ENCODE data around the gene KIFAP3. TPM values are rescaled to one million over a fixed set of nuclear protein-coding genes. Genes with fewer than 3 reads are reported as not detected.

KIFAP3 gene
- total RNA-seq, 1 experiment from 2014 or later: 29.2 TPM

DNA sequence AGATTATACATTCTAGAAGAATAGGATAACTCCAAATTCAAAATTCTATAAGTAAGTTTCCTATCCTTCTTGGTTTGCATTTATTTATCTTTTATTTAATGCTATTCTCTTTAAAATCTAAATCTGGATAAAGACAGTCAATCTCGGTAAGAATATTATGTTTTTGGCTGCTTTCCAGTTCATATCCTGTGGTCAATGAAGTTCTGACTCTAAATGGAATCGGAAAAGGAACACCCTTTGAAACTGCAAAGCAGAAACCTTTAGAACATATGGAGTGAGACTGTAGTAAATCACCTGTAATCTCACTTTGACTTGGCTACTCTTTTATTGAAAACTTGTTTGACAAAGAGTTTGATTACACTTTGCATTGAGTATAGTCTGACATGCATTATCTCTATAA is 85.2 kb downstream of the KIFAP3 start:
- H3K9me3 Mint-ChIP-seq (ENCODE audit: unreplicated experiment): no peaks in the 10 kb centered on the region
- POLR2A ChIA-PET: no interaction called here
- no TSS peak for BruUV-seq (replicated peaks)
- intact Hi-C loops (cut with micrococcal nuclease): no loop called here
- H3K4me3 Mint-ChIP-seq (ENCODE audit: unreplicated experiment): no peak overlapping the region
- no peaks in the 10 kb centered on the region for H3K4me1 Mint-ChIP-seq (ENCODE audit: insufficient read depth, unreplicated experiment)
- H3K27me3 Mint-ChIP-seq (ENCODE audit: insufficient read depth, unreplicated experiment): no peaks in the 10 kb centered on the region
- DNase-seq (ENCODE audit: unreplicated experiment): no peak
- no peaks in the 10 kb centered on the region for H3K36me3 Mint-ChIP-seq (ENCODE audit: insufficient read depth, unreplicated experiment)
- CTCF ChIA-PET: no interaction called here
- TF ChIP-seq, protein P1, sequence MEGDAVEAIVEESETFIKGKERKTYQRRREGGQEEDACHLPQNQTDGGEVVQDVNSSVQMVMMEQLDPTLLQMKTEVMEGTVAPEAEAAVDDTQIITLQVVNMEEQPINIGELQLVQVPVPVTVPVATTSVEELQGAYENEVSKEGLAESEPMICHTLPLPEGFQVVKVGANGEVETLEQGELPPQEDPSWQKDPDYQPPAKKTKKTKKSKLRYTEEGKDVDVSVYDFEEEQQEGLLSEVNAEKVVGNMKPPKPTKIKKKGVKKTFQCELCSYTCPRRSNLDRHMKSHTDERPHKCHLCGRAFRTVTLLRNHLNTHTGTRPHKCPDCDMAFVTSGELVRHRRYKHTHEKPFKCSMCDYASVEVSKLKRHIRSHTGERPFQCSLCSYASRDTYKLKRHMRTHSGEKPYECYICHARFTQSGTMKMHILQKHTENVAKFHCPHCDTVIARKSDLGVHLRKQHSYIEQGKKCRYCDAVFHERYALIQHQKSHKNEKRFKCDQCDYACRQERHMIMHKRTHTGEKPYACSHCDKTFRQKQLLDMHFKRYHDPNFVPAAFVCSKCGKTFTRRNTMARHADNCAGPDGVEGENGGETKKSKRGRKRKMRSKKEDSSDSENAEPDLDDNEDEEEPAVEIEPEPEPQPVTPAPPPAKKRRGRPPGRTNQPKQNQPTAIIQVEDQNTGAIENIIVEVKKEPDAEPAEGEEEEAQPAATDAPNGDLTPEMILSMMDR (IDR thresholded peaks at IDR 0.05; ENCODE audit: unreplicated experiment): no peak
- no peak overlapping the region for H3K27ac Mint-ChIP-seq (ENCODE audit: low read depth, unreplicated experiment)

DNA sequence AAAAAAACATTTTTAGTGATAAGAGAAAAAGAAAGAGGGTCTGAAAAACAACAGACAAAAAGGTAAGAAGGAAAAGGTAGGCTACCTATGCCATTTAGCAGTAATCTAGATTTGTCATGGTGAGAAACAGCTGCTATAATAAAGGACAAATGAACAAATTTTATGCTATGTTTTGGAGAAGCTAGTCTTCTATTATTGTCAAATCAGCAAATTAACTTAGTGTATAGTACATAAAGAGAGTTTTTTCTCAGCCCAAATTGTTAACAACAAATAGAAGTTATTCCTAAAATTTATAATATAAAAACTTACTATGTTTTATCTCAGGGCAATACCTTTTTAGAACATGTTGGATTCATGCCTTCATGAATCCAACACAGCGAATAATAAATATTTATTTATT is 88.7 kb downstream of the KIFAP3 start:
- H3K4me3 Mint-ChIP-seq (ENCODE audit: unreplicated experiment): no peak overlapping the region
- ChIA-PET CTCF (interaction anchor here (0.6 kb wide), 1 partner anchor 896 kb away, joined by 3 read pairs; no protein-coding TSS in a partner anchor), POLR2A (no interaction called here)
- intact Hi-C loops (cut with micrococcal nuclease): no loop called here
- H3K27me3 Mint-ChIP-seq (ENCODE audit: insufficient read depth, unreplicated experiment): no peaks in the 10 kb centered on the region
- TF ChIP-seq, protein P1 (IDR thresholded peaks at IDR 0.05; ENCODE audit: unreplicated experiment): no peak
- H3K9me3 Mint-ChIP-seq (ENCODE audit: unreplicated experiment): no peaks in the 10 kb centered on the region
- no TSS peak for BruUV-seq (replicated peaks)
- DNase-seq (ENCODE audit: unreplicated experiment): no peak
- H3K4me1 Mint-ChIP-seq (ENCODE audit: insufficient read depth, unreplicated experiment): no peaks in the 10 kb centered on the region
- H3K27ac Mint-ChIP-seq (ENCODE audit: low read depth, unreplicated experiment): no peak overlapping the region
- H3K36me3 Mint-ChIP-seq (ENCODE audit: insufficient read depth, unreplicated experiment): peaks cover 20% of the 10 kb centered on the region

DNA sequence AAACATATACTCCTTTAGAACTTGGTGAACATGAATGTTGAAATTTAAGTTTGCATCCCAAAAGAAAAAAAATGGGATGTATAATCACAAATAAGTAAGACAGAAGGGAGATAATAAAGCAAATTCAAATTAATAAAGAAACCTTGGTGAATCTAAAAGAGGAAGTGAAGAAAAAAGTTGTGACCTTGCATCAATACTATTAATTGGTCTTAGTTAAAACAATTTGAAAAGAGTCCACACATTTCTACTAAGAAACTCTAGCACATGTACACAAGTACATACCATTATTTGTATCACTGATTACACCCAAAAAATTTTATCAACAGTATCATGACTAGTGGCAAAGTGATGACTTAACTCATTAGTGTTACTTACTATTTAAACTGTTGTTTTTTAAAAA is 100.4 kb downstream of the KIFAP3 start:
- POLR2A ChIA-PET: interaction anchor here (0.6 kb wide), 1 partner anchor 55 kb away, joined by 3 read pairs; no protein-coding TSS in a partner anchor
- no peak overlapping the region for H3K4me3 Mint-ChIP-seq (ENCODE audit: unreplicated experiment)

DNA sequence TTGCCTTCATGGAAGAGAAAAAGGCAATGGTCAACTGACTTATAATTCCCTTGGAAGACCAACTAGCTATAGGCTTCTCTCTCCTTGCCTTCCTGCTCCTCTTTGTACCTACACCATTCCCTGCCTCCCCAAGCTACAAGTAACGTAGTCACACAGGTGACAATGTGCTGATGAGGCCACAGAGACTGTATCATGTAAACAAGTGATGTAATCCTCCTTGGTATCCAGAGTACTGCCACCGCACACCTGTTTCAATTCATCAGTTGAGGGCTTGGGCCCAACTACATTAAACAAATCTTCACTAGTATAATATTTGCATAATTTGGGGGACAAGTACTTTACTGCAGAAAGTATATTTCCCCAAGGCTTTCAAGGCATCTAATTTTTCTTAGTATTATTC is 104.4 kb downstream of the KIFAP3 start:
- H3K4me3 Mint-ChIP-seq (ENCODE audit: unreplicated experiment): no peak overlapping the region
- H3K9me3 Mint-ChIP-seq (ENCODE audit: unreplicated experiment): no peaks in the 10 kb centered on the region
- no peak overlapping the region for H3K27ac Mint-ChIP-seq (ENCODE audit: low read depth, unreplicated experiment)
- POLR2A ChIA-PET: no interaction called here
- TF ChIP-seq, protein P1 (IDR thresholded peaks at IDR 0.05; ENCODE audit: unreplicated experiment): no peak
- no peaks in the 10 kb centered on the region for H3K4me1 Mint-ChIP-seq (ENCODE audit: insufficient read depth, unreplicated experiment)
- no peaks in the 10 kb centered on the region for H3K27me3 Mint-ChIP-seq (ENCODE audit: insufficient read depth, unreplicated experiment)
- BruUV-seq (replicated peaks): no TSS peak
- no peak for DNase-seq (ENCODE audit: unreplicated experiment)
- H3K36me3 Mint-ChIP-seq (ENCODE audit: insufficient read depth, unreplicated experiment): no peaks in the 10 kb centered on the region
- CTCF ChIA-PET: interaction anchor here (1.3 kb wide), 1 partner anchor 41 kb away, joined by 3 read pairs; no protein-coding TSS in a partner anchor
- intact Hi-C loops (cut with micrococcal nuclease): no loop called here

More for the DNA sequence above, 100.4 kb downstream of the KIFAP3 start:
- TF ChIP-seq, protein P1 (IDR thresholded peaks at IDR 0.05; ENCODE audit: unreplicated experiment): no peak
- CTCF ChIA-PET: no interaction called here
- no TSS peak for BruUV-seq (replicated peaks)
- DNase-seq (ENCODE audit: unreplicated experiment): no peak
- H3K36me3 Mint-ChIP-seq (ENCODE audit: insufficient read depth, unreplicated experiment): no peaks in the 10 kb centered on the region
- no peaks in the 10 kb centered on the region for H3K4me1 Mint-ChIP-seq (ENCODE audit: insufficient read depth, unreplicated experiment)
- H3K27me3 Mint-ChIP-seq (ENCODE audit: insufficient read depth, unreplicated experiment): no peaks in the 10 kb centered on the region
- H3K9me3 Mint-ChIP-seq (ENCODE audit: unreplicated experiment): no peaks in the 10 kb centered on the region
- intact Hi-C loops (cut with micrococcal nuclease): no loop called here
- H3K27ac Mint-ChIP-seq (ENCODE audit: low read depth, unreplicated experiment): no peak overlapping the region

Data from MCF 10A (cell line).